ENCODE measurements around the gene INPP5D.

Gene INPP5D

DNA sequence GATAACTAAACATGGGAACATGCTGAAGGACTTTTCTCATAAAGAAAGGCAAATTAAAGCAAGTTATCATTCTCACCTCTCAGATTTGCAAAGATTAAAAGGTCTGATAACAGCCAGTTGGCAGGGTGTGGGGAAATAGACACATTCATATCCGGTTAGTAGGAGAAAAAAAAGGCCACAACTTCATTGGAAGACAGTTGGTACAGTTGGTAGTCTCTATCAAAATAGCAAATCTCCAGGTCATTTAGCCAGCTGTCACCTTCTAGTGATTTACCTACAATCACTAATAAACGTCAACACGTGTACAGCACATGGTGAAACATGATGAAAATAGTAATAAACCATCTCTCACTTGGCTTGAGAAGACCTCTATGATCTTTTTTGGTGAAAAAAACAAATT, 16.6 kb downstream of the INPP5D start:
- DNase-seq, result no peak

GRCh38 chr2:233079473-233079877, 19.3 kb downstream of the INPP5D start:
- DNase-seq, result peak; percentile 73

DNA sequence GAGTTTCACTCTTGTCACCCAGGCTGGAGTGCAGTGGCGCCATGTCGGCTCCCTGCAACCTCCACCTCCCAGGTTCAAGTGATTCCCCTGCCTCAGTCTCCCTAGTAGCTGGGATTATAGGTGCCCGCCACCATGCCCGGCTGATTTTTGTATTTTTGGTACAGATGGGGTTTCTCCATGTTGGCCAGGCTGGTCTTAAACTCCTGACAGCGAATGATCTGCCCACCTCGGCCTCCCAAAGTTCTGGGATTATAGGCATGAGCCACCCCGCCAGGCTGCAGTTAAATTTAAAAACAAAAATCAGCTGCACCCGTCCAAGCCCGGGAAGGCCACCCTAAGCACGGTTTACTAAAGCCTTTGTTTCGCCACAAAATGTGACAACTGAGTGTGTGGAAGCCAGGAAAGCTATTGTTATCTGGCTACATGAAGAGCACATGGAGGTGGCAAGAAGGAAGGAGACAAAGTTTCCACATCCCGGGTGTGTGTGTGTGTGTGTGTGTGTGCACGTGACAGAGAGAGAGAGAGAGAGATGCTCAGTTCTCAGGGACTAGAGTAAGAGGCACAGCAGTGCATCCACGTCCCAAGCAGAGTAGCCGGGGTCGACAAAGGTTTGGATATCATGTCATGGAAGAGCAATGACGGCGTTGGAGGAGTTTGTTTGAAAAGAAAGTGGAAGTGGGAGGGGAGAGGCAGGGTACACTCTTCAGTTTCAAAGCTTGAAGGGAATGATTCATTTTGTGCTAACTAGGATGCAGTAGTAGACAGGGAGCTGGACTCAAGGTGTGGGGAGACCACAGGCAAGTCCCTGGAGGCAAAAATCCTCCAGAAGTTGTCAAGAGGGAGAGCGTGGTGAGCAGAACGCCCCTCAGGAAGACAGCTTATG, 20.1 kb downstream of the INPP5D start:
- DNase-seq, result peak; percentile 69

- DNase-seq, result peak; percentile 65
Observed at GRCh38 chr2:233080836-233081229, 20.7 kb downstream of the INPP5D start.

GRCh38 chr2:233081232-233081730, 21.1 kb downstream of the INPP5D start:
- peak; percentile 83 for DNase-seq

GRCh38 chr2:233081731-233082221, 21.6 kb downstream of the INPP5D start:
- DNase-seq, result no peak

- DNase-seq, result peak; percentile 57
Observed at GRCh38 chr2:233082222-233082930, 22.2 kb downstream of the INPP5D start.

DNA sequence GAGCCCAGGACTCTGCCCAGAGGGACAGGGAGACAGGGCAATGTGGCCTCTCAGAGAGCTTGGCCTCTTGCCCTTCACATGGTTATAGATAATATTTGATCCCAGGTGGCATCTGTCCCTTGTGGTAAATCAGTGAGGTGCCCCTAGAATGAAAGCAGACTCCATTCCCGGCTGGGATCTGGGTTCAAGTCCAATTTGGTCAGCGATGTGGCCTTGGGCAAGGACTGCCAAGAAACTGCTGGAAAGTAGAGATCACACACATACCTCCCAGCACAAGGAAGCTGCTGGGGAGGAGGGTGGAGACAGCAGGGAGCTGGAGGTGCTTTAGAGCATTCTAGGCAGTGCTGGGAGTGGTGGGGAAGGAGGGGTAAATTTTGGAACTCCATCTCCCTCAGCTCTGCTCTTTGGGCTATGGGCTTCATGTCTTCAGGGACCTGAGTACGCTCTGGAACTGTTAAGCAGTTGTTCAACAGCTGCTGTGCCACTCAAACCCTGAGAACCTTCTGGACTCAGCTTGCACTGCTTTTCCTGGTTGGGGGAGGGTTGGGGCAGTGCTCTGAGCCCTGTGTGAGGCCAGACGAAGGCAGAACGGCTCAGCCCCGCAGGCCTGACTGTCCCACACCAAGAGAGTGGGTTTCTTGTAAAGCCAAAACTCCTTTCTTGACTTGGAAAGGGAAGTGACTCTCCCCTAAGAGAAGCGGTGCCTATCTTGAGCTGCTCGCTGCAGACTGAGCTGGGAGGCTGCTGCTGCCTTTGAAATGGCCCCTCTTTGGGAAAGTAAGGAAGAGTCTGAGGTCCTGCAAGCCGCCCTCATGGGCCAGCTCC, 23.0 kb downstream of the INPP5D start:
- DNase-seq, result peak; percentile 63

DNA sequence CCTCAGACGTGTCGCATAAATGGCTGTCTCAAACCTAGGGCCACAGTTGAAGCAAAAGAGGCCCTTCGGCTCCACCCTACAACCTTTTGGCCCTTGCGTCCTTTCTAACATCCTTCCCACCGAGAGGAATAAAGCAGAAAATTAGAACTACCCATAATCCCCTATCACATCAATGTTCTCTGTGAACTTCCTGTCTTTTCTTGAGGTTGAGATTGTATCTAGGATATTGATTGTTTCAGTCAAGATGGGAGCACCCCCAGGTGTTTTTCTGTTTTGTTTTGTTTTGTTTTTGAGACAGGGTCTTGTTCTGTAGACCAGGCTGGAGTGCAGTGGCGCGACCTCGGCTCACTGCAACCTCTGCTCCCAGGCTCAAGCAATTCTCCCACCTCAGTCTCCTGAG, 23.6 kb downstream of the INPP5D start:
- DNase-seq, result peak; percentile 63

DNA sequence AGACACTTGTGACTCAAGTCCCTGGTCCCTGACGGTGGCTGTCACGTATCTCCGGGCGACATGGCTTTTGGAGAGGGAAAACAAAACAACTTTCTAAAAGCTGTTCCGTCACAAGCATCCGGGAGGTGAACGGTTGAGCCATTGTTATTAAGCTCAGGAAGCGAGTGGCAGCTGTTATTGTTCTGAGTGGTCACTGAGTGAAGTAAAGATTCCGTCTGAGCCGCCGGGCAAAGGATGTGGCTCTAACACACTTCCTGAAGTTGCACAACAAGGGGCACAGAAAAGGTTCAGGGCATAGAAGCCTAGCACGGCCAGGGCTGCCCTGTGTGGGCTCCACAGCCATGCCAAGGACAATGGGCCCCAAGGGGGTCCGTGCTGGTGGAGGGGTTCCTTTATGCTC, 24.3 kb downstream of the INPP5D start:
- DNase-seq, result peak; percentile 78

- peak; percentile 61 for DNase-seq
Observed at GRCh38 chr2:233085037-233085838, 25.1 kb downstream of the INPP5D start.

DNA sequence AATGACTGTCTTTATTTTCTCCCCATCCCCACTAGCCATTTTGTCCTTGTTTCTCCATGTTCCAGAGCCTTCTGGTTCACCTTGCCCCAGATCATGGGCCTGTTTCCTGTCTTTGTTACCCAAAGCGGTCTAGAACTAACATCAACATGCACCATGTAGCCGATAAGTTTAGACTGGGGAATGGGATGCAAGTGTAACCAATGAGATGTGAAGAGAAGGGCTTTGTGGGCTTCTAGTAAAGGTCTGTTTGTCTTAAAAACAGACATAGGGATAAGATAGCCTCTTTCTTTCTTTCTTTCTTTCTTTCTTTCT, 25.7 kb downstream of the INPP5D start:
- peak; percentile 6 for DNase-seq

DNA sequence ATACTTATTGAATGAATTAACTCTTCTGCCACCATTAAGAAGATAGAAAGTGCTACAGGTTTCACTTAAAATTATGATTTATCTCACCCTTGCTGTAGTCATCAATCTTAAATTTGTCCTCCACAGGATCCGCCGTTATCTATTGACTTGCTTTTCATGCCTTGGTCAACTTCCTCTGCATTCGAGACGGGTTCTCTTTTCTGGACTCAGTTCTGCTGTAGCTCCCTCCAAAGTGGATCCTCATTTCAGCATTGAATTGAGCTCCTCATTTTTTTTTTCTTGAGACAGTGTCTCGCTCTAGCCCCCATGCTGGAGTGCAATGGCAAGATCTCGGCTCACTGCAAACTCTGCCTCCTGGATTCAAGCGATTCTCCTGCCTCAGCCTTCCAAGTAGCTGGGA, 27.6 kb downstream of the INPP5D start:
- no peak for DNase-seq

DNA sequence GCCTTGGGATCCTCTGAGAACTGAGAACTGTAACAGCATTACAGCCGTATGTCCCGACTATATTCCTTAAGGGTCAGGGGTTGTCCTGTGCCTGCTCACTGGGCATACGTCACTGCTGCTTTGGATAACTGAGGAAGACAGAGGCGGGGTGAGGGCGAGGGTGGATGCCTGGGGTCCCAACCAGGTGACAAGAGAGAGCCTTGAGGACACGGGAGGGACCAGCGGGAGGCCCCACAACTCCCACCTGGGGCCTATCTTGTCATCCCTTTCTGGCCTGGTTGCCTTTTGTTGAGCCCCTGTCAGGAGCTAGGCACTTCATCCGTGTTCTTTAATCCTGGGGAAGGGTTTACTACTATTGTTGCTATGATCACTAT, 28.8 kb downstream of the INPP5D start:
- peak; percentile 49 for DNase-seq

- peak; percentile 21 for DNase-seq
Observed at GRCh38 chr2:233089851-233090250, 29.7 kb downstream of the INPP5D start.

- DNase-seq, result peak; percentile 45
Observed at GRCh38 chr2:233090879-233091278, 30.7 kb downstream of the INPP5D start.

DNA sequence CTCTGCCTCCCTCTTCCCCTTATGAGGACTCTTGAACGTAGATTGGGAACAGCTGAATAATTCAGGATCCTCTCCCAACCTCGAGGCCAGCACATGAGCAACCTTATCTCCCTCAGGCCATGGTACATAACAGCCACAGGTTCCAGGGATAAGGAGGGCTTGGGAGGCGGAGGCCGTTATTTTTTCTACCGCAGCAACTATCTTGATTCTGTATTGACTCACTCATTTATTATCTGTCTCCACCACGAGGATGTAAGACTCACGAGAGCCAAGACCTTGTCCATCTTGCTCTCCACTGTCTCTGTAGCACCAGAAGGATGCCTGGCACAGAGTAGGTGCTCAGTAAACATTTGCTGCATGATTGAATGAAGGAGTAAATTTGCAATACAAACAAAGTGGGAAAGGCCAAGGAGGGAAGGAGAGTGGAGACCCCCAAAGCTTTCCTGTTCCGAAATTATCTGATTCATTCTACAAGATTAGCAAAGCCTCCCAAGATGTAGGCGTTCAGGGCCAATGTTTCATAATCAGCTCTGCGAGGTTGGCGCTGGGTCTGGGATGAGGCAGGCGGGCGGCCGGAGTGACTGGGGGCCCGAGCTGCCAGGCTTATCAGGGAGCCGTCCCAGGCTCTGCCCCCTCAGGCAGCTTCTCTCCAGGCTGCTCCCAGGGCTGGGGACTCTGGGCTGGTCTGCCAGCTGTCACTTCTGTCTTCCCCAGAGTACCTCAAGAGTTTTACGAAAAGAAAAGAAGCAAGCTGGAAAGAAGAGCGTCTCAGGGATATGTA, 31.6 kb downstream of the INPP5D start:
- peak; percentile 34 for DNase-seq

GRCh38 chr2:233092432-233093165, 32.5 kb downstream of the INPP5D start:
- peak; percentile 30 for DNase-seq

- no peak for DNase-seq
Observed at GRCh38 chr2:233093166-233093448, 33.0 kb downstream of the INPP5D start.

DNA sequence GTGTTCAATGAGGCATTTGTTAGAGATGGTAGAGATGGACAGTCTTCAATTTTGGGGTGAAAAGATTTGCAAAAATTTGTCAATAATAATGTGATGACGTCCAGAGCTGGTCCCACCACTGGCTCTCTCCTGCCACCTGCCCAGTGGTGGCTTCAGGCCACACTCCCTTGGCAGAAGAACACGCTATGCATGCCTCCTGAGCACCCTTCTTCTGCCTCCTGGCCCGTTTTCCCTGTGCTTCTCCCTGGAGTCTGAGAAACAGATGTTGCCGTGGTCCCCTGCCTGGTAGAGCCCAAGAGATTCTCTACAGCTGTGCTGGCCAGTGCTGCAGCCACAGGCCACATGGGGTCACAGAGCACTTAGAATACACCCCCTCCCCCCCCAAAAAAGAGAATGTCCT, 33.6 kb downstream of the INPP5D start:
- DNase-seq, result peak; percentile 33

DNA sequence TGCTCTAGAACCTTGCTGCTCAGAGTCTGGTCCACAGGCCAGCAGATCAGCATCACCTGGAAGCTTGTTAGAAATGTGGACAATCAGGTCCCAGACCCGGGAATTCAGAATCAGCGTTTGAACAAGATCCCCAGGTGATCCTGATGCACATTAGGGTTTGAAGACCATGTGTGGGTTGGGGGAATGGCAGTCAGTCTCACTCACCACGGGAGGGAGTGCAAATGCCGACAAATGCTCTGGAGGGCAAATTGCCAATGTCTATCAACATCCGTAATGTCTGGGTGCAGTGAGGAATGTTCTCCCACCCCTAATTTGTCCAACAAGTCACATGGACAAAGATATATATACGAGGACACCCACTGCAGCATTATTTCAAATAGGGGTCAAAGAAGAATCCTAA, 34.5 kb downstream of the INPP5D start:
- DNase-seq, result peak; percentile 25

Data from activated effector memory CD4-positive, alpha-beta T cell treated with anti-CD3 and anti-CD28 coated beads, Interleukin-2, amount 50 U/mL, for 16 hours (primary cell).